A673 (cell line): ENCODE results near the gene SLC2A13. TPM values are rescaled to one million over a fixed set of nuclear protein-coding genes. Genes with fewer than 3 reads are reported as not detected.

ENCODE experiments used
- BruUV-seq: library from RNA; stranded (reverse); fragments of 400-500 nt; replicated peaks from 2 replicates; lab custom pipeline; 2021; lab: Mats Ljungman, UMichigan
- CTCF ChIA-PET: fragments of 300-600 bp; sonication (Branson Sonifier 250); formaldehyde crosslinking; loops from one replicate; lab custom pipeline; 2022; ENCODE audit warnings: antibody characterized with exemption; lab: Charles Lee
- POLR2A ChIA-PET: fragments of 300-600 bp; sonication (Branson Sonifier 250); formaldehyde crosslinking; loops from one replicate; lab custom pipeline; 2022; ENCODE audit warnings: antibody characterized with exemption; ENCODE audit not compliant: low non-redundant PET; lab: Charles Lee
- DNase-seq: peaks from one replicate; pipeline ENCODE4 v3.0.0-alpha.2; 2015; ENCODE audit warnings: low spot score
- H3K27ac ChIP-seq: fragments of 200-600 bp; sonication (generic); 2 replicates; pipeline ENCODE4 v1.5.1; 2016; ENCODE audit warnings: mixed run types, low read depth, mild to moderate bottlenecking, mixed read lengths, antibody characterized with exemption, low read length; ENCODE audit not compliant: poor library complexity, severe bottlenecking
- H3K27me3 ChIP-seq: fragments of 200-600 bp; sonication (generic); replicated peaks from 2 replicates; pipeline ENCODE4 v1.6.1; 2017; ENCODE audit warnings: mixed run types, low read depth, mild to moderate bottlenecking, mixed read lengths, antibody characterized with exemption, low read length; ENCODE audit not compliant: insufficient read depth, poor library complexity
- H3K36me3 ChIP-seq: fragments of 200-600 bp; sonication (generic); 2 replicates; pipeline ENCODE4 v1.6.1; 2016; ENCODE audit warnings: mixed run types, mild to moderate bottlenecking, mixed read lengths, antibody characterized with exemption, low read length; ENCODE audit not compliant: insufficient read depth, poor library complexity, severe bottlenecking
- H3K4me1 ChIP-seq: fragments of 200-600 bp; sonication (generic); 2 replicates; pipeline ENCODE4 v1.6.1; 2017; ENCODE audit warnings: mixed run types, mild to moderate bottlenecking, mixed read lengths, antibody characterized with exemption, low read length; ENCODE audit not compliant: insufficient read depth, poor library complexity, severe bottlenecking
- H3K4me3 ChIP-seq: fragments of 200-600 bp; sonication (generic); 2 replicates; pipeline ENCODE4 v1.5.1; 2016; ENCODE audit warnings: low read depth, mixed run types, mild to moderate bottlenecking, mixed read lengths, low read length; ENCODE audit not compliant: poor library complexity, severe bottlenecking
- H3K9me3 ChIP-seq: fragments of 200-600 bp; sonication (generic); 2 replicates; pipeline ENCODE4 v1.6.1; 2016; ENCODE audit warnings: mixed run types, low read depth, mild to moderate bottlenecking, mixed read lengths, antibody characterized with exemption, low read length; ENCODE audit not compliant: poor library complexity, severe bottlenecking
- EZH2 ChIP-seq: fragments of 200-600 bp; sonication (generic); IDR thresholded peaks from 2 replicates; pipeline ENCODE4 v1.6.1; 2017; ENCODE audit warnings: borderline replicate concordance, low read depth, mild to moderate bottlenecking, mixed read lengths, antibody characterized with exemption, low read length; ENCODE audit not compliant: poor library complexity, severe bottlenecking
- intact Hi-C: fragments of 100-400 bp; cut with micrococcal nuclease; formaldehyde crosslinking; loops from one replicate; pipeline ENCODE4 v1.10.0; 2022; ENCODE audit not compliant: unreplicated experiment
- total RNA-seq: library from RNA; stranded (reverse); gene quantifications from 2 replicates; pipeline ENCODE4 v1.2.3, GENCODE V29; 2021
- TF ChIP-seq, protein P1 (sequence below): fragments of 300-800, 200-600 bp; sonication (generic); conservative IDR thresholded peaks from 2 replicates; pipeline ENCODE4 v1.5.1; 2017; ENCODE audit warnings: low read depth, mild to moderate bottlenecking, antibody characterized with exemption, low read length, moderate library complexity, mixed read lengths

SLC2A13 gene
- total RNA-seq, 1 experiment from 2014 or later = 9.1 TPM

- no peak for TF ChIP-seq EZH2
- TF ChIP-seq, protein P1, sequence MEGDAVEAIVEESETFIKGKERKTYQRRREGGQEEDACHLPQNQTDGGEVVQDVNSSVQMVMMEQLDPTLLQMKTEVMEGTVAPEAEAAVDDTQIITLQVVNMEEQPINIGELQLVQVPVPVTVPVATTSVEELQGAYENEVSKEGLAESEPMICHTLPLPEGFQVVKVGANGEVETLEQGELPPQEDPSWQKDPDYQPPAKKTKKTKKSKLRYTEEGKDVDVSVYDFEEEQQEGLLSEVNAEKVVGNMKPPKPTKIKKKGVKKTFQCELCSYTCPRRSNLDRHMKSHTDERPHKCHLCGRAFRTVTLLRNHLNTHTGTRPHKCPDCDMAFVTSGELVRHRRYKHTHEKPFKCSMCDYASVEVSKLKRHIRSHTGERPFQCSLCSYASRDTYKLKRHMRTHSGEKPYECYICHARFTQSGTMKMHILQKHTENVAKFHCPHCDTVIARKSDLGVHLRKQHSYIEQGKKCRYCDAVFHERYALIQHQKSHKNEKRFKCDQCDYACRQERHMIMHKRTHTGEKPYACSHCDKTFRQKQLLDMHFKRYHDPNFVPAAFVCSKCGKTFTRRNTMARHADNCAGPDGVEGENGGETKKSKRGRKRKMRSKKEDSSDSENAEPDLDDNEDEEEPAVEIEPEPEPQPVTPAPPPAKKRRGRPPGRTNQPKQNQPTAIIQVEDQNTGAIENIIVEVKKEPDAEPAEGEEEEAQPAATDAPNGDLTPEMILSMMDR = no peak
- intact Hi-C loops = no loop called here
Measured at GRCh38 chr12:40017488-40017887, 88.4 kb downstream of the SLC2A13 start.

GRCh38 chr12:40016980-40017379 lies 88.9 kb downstream of the SLC2A13 start:
- DNase-seq = peak; percentile 4
- ChIA-PET POLR2A (no interaction called here), CTCF (no interaction called here)
- Histone ChIP-seq H3K27me3 (no peaks in the 10 kb centered on the region), H3K4me1 (no peaks in the 10 kb centered on the region), H3K36me3 (no peaks in the 10 kb centered on the region), H3K4me3 (no peak overlapping the region), H3K9me3 (no peaks in the 10 kb centered on the region), H3K27ac (no peak overlapping the region)
- TF ChIP-seq, protein P1 = no peak
- no peak for TF ChIP-seq EZH2
- BruUV-seq = no TSS peak
- intact Hi-C loops = no loop called here

More at GRCh38 chr12:40017488-40017887, 88.4 kb downstream of the SLC2A13 start:
- POLR2A ChIA-PET = no interaction called here
- H3K27me3 ChIP-seq = no peaks in the 10 kb centered on the region
- CTCF ChIA-PET = no interaction called here
- BruUV-seq = no TSS peak
- H3K36me3 ChIP-seq = no peaks in the 10 kb centered on the region
- H3K4me1 ChIP-seq = no peaks in the 10 kb centered on the region
- no peak overlapping the region for H3K27ac ChIP-seq
- no peak for DNase-seq
- H3K9me3 ChIP-seq = no peaks in the 10 kb centered on the region
- H3K4me3 ChIP-seq = no peak overlapping the region

DNA sequence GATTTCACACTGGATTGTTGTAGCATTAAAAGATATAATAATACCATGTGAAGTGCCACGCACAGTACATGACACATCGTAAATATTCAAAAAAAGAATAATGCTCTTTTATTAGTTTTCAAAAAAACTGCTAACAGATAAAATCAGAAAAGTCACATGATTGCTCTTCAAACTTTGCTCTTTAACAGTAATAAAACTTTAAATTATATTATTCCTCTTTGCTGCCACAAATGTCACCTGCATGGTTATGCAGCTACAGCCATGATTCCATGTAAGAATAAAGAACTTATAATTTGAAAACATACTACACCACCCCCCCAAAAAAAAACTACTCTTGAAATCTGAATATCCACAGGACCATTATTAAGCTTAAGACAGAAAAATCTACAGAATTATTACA lies 90.0 kb downstream of the SLC2A13 start:
- Histone ChIP-seq H3K9me3 (no peaks in the 10 kb centered on the region), H3K4me3 (no peak overlapping the region), H3K27me3 (no peaks in the 10 kb centered on the region), H3K36me3 (no peaks in the 10 kb centered on the region), H3K4me1 (peaks cover 7% of the 10 kb centered on the region), H3K27ac (no peak overlapping the region)
- TF ChIP-seq EZH2 = no peak
- TF ChIP-seq, protein P1 = no peak
- ChIA-PET POLR2A (no interaction called here), CTCF (no interaction called here)
- BruUV-seq = no TSS peak
- intact Hi-C loops = no loop called here
- DNase-seq = no peak
